HG03159 (cell line): ENCODE results near the gene GPR39.

Experiments
- ATAC-seq: cut with Tn5 transposase; IDR thresholded peaks from one replicate; pipeline ENCODE4 v1.9.1; 2021; ENCODE audit warnings: mild to moderate bottlenecking, moderate library complexity; ENCODE audit not compliant: unreplicated experiment

The GPR39 gene

GRCh38 chr2:132442278-132442677 lies 25.7 kb downstream of the GPR39 start:
- no peak for ATAC-seq

GRCh38 chr2:132443106-132443505 lies 26.5 kb downstream of the GPR39 start:
- ATAC-seq: no peak

- ATAC-seq: no peak
Measured at GRCh38 chr2:132446444-132446843, 29.8 kb downstream of the GPR39 start.

GRCh38 chr2:132448331-132448730 lies 31.7 kb downstream of the GPR39 start:
- ATAC-seq: no peak

- no peak for ATAC-seq
Measured at GRCh38 chr2:132448771-132449170, 32.2 kb downstream of the GPR39 start.

- ATAC-seq: no peak
Measured at GRCh38 chr2:132449868-132450267, 33.3 kb downstream of the GPR39 start.

- ATAC-seq: no peak
Measured at GRCh38 chr2:132460781-132461180, 44.2 kb downstream of the GPR39 start.

GRCh38 chr2:132462236-132462635 lies 45.6 kb downstream of the GPR39 start:
- no peak for ATAC-seq

GRCh38 chr2:132463719-132464118 lies 47.1 kb downstream of the GPR39 start:
- no peak for ATAC-seq

GRCh38 chr2:132465917-132466316 lies 49.3 kb downstream of the GPR39 start:
- no peak for ATAC-seq

- ATAC-seq: no peak
Measured at GRCh38 chr2:132466428-132467028, 49.9 kb downstream of the GPR39 start.

GRCh38 chr2:132468821-132469675 lies 52.4 kb downstream of the GPR39 start:
- no peak for ATAC-seq

GRCh38 chr2:132470746-132471145 lies 54.1 kb downstream of the GPR39 start:
- ATAC-seq: no peak

GRCh38 chr2:132473174-132473883 lies 56.7 kb downstream of the GPR39 start:
- no peak for ATAC-seq

- ATAC-seq: no peak
Measured at GRCh38 chr2:132475615-132476014, 59.0 kb downstream of the GPR39 start.

- ATAC-seq: no peak
Measured at GRCh38 chr2:132477436-132477835, 60.8 kb downstream of the GPR39 start.

GRCh38 chr2:132477962-132478361 lies 61.4 kb downstream of the GPR39 start:
- no peak for ATAC-seq

- ATAC-seq: no peak
Measured at GRCh38 chr2:132478461-132479105, 62.0 kb downstream of the GPR39 start.

GRCh38 chr2:132479155-132479554 lies 62.5 kb downstream of the GPR39 start:
- no peak for ATAC-seq

- no peak for ATAC-seq
Measured at GRCh38 chr2:132482821-132483220, 66.2 kb downstream of the GPR39 start.

GRCh38 chr2:132484144-132484543 lies 67.5 kb downstream of the GPR39 start:
- no peak for ATAC-seq
